ENCODE results near the gene JAKMIP1.

DNA sequence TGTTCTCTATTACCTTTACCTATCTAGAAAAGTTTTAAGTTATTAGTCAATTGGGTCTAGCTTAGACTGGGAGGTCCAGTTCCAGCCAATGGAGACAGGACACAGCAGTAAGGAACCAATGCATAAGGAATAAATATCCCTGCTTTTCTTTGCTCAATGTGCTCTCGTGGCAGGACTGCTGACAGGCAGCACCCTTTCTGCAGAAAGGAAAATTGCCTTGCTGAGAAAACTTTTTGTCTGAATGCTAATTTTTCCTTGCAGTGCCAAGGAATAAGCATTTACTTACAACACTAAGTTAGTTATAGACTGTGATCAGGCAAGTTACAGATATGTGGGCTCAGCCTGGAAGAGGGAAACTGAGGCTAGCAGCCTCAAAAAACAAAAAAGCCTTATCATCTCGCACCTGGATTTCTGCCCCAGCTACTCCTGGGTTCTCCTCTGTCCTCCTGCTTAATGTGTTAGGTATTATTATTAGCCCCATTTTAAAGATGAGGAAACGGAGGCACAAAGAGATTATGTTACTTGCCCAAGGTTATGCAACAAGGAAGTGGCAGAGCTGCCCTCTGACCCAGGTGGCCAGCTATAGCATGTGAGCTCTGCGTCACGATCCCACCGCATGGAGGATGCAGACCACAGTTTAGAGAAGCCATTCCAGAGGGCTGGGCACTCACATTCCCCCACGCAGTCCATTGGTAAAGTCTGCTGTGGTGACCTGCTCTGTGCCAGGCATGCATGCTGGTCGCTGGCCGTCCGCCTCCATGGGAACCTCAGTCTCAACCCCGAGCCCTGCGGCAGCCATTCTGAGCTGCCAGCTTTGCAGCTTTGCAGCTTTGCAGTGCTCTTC, 141.6 kb downstream of the JAKMIP1 start:
- TF ChIP-seq, protein P1, sequence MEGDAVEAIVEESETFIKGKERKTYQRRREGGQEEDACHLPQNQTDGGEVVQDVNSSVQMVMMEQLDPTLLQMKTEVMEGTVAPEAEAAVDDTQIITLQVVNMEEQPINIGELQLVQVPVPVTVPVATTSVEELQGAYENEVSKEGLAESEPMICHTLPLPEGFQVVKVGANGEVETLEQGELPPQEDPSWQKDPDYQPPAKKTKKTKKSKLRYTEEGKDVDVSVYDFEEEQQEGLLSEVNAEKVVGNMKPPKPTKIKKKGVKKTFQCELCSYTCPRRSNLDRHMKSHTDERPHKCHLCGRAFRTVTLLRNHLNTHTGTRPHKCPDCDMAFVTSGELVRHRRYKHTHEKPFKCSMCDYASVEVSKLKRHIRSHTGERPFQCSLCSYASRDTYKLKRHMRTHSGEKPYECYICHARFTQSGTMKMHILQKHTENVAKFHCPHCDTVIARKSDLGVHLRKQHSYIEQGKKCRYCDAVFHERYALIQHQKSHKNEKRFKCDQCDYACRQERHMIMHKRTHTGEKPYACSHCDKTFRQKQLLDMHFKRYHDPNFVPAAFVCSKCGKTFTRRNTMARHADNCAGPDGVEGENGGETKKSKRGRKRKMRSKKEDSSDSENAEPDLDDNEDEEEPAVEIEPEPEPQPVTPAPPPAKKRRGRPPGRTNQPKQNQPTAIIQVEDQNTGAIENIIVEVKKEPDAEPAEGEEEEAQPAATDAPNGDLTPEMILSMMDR (conservative IDR thresholded peaks at IDR 0.05), result no peak
- no peak for TF ChIP-seq EZH2 (IDR thresholded peaks at IDR 0.05; ENCODE audit: low read depth)

Measured in PC-9 (cell line).